Esophagus muscularis mucosa (tissue), 4 donors: Measurements from ENCODE around the gene PI4K2B. TPM values are rescaled to one million over a fixed set of nuclear protein-coding genes. Genes with fewer than 3 reads are reported as not detected.

ENCODE experiments used
- DNase-seq: peaks from one replicate; pipeline ENCODE4 v3.0.0-alpha.2; 2017; ENCODE audit errors: extremely low spot score
- H3K27ac ChIP-seq, 4 donors: fragments of 200-600 bp; sonication (generic); replicated peaks in 1 of 4; 1 replicate in 3 of 4; 2 replicates in 1 of 4; pipeline ENCODE4 v1.5.1; 2016 to 2019; ENCODE audit warnings: mild to moderate bottlenecking in 1 of 4
- H3K27me3 ChIP-seq, 4 donors: fragments of 200-600 bp; sonication (generic); one replicate each; pipeline versions ENCODE4 v1.5.1 to v1.6.0; 2016 to 2019
- H3K36me3 ChIP-seq, 4 donors: fragments of 200-600 bp; sonication (generic); one replicate each; pipeline ENCODE4 v1.5.1; 2016 to 2019
- H3K4me1 ChIP-seq, 4 donors: fragments of 200-600 bp; sonication (generic); one replicate each; pipeline ENCODE4 v1.5.1; 2016 to 2019
- H3K4me3 ChIP-seq, 4 donors: fragments of 200-600 bp; sonication (generic); 1 replicate in 2 of 4; 2 replicates in 2 of 4; pipeline ENCODE4 v1.5.1; 2016 to 2019; ENCODE audit warnings: mild to moderate bottlenecking in 4 of 4, moderate library complexity in 1 of 4
- H3K9me3 ChIP-seq, 4 donors: fragments of 200-600 bp; sonication (generic); 1 replicate in 3 of 4; 2 replicates in 1 of 4; pipeline ENCODE4 v1.5.1; 2016 to 2019
- EP300 ChIP-seq: sonication (generic); formaldehyde crosslinking; IDR thresholded peaks from one replicate; pipeline ENCODE4 v1.6.1; 2017; ENCODE audit warnings: antibody characterized with exemption
- POLR2A ChIP-seq: fragments of 450-650 bp; IDR thresholded peaks from one replicate; pipeline ENCODE4 v1.6.1; 2017; ENCODE audit warnings: antibody characterized with exemption, moderate library complexity, mild to moderate bottlenecking, low read depth
- POLR2AphosphoS5 ChIP-seq, 2 donors: sonication (generic); formaldehyde crosslinking; IDR thresholded peaks; one replicate each; pipeline ENCODE4 v1.6.1; 2017; ENCODE audit warnings: antibody characterized with exemption in 2 of 2
- WGBS: methylation state at CpG from one replicate; pipeline ENCODE4 v1.1.5; 2018; 5-methylcytosine and 5-hydroxymethylcytosine counted together
- intact Hi-C: fragments of 100-400 bp; cut with DNase I; formaldehyde crosslinking; loops from one replicate; pipeline ENCODE4 v1.15.1; 2023
- total RNA-seq, 4 donors: library from RNA; depleted of rRNA; stranded (reverse); fragments of >200 nt; gene quantifications; one replicate each; pipeline versions ENCODE4 v1.1.0 to v1.2.1, GENCODE V29; 2016
- TF ChIP-seq, protein P1 (sequence below), 3 experiments: fragments of 200-600 bp in 2 of 3; fragments of 450-650 bp in 1 of 3; sonication (generic) in 2 of 3; IDR thresholded peaks; one replicate each; pipeline ENCODE4 v1.5.1; 2017 to 2019; ENCODE audit warnings: antibody characterized with exemption in 3 of 3, mild to moderate bottlenecking in 2 of 3, moderate library complexity in 1 of 3

PI4K2B gene
- total RNA-seq, 4 donors from 2014 or later, result 9.0 to 16.2 (median 12.9) TPM

DNA sequence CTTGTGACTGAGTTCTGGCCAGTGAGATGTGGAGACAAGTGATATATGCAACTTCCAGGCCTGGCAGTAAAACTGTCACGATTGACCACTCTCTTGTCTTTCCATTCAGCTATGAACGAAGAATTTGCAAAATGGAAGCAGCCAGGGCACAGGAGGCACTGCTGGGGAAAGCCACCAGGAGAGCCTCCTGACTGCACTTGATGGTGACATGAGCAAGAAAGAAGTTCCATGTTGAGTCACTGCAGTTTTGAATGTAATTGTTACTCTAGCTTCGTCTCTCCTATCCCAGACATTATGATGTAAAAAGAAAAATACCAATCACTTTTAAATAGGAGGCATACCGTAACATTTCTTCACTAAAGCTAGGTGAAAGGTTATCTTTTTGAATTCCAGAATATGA, 46.4 kb downstream of the PI4K2B start:
- Histone ChIP-seq H3K27ac (no peak overlapping the region), H3K9me3 (no peaks in the 10 kb centered on the region), H3K4me3 (no peak overlapping the region), H3K36me3 (peaks cover 3 to 47% (median 12%) of the 10 kb centered on the region in 4 donors), H3K4me1 (no peaks in the 10 kb centered on the region), H3K27me3 (no peaks in the 10 kb centered on the region)
- TF ChIP-seq, protein P1, sequence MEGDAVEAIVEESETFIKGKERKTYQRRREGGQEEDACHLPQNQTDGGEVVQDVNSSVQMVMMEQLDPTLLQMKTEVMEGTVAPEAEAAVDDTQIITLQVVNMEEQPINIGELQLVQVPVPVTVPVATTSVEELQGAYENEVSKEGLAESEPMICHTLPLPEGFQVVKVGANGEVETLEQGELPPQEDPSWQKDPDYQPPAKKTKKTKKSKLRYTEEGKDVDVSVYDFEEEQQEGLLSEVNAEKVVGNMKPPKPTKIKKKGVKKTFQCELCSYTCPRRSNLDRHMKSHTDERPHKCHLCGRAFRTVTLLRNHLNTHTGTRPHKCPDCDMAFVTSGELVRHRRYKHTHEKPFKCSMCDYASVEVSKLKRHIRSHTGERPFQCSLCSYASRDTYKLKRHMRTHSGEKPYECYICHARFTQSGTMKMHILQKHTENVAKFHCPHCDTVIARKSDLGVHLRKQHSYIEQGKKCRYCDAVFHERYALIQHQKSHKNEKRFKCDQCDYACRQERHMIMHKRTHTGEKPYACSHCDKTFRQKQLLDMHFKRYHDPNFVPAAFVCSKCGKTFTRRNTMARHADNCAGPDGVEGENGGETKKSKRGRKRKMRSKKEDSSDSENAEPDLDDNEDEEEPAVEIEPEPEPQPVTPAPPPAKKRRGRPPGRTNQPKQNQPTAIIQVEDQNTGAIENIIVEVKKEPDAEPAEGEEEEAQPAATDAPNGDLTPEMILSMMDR (IDR thresholded peaks at IDR 0.05), result no peak
- TF ChIP-seq EP300 (no peak), POLR2AphosphoS5 (IDR thresholded peaks at IDR 0.05) (no peak), POLR2A (no peak)
- intact Hi-C loops, result no loop called here
- WGBS, result 96% methylated on average over 4 of the region's 4 CpGs
- no peak for DNase-seq

DNA sequence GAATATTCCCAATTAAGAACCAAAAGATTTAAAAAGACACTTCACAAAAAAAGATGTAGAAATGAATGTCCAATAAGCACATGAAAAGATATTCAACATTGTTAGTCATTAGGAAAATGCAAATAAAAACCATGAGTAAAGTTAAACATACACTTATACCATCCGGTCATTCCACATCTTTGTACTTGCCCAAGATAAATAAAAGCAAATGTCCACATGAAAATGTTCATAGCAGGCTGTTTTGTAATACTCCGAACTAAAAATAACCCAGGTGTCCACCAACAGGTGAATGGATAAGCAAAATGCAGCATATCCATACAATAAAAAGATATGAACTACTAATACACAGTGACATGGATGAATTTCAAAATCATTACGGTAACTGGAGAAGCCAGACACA, 50.1 kb downstream of the PI4K2B start:
- 88% methylated on average over 3 of the region's 3 CpGs for WGBS
- TF ChIP-seq POLR2AphosphoS5 (IDR thresholded peaks at IDR 0.05), result no peak
- TF ChIP-seq, protein P1 (IDR thresholded peaks at IDR 0.05), result no peak
- no peak for TF ChIP-seq EP300
- no peak for TF ChIP-seq POLR2A
- Histone ChIP-seq H3K9me3 (peaks cover 0 to 7% (median 2%) of the 10 kb centered on the region in 4 donors), H3K27me3 (no peaks in the 10 kb centered on the region), H3K27ac (no peak overlapping the region), H3K4me3 (no peak overlapping the region), H3K36me3 (peaks cover 3 to 24% (median 11%) of the 10 kb centered on the region in 4 donors), H3K4me1 (no peaks in the 10 kb centered on the region)
- intact Hi-C loops, result no loop called here
- no peak for DNase-seq

DNA sequence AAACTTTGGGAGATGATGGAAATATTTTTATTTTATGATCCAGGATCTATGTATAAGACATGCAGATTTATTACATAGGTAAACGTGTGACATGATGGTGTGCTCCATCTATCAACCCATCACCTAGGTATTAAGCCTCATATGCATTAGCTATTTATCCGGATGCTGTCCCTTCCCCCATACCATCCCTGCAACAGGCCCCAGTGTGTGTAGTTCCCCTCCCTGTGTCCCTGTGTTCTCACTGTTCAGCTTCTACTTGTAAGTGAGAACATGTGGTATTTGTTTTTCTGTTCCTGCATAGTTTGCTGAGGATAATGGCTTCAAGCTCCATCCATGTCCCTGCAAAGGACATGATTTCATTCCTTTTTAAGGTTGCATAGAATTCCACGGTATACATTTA, 50.6 kb downstream of the PI4K2B start:
- no peak for TF ChIP-seq POLR2AphosphoS5 (IDR thresholded peaks at IDR 0.05)
- no peak for TF ChIP-seq EP300
- TF ChIP-seq, protein P1 (IDR thresholded peaks at IDR 0.05), result no peak
- no peak for TF ChIP-seq POLR2A
- intact Hi-C loops, result no loop called here
- Histone ChIP-seq H3K27ac (no peak overlapping the region), H3K36me3 (peaks cover 3 to 20% (median 9%) of the 10 kb centered on the region in 4 donors), H3K9me3 (peaks cover 0 to 7% (median 2%) of the 10 kb centered on the region in 4 donors), H3K4me1 (no peaks in the 10 kb centered on the region), H3K27me3 (no peaks in the 10 kb centered on the region), H3K4me3 (no peak overlapping the region)
- DNase-seq, result no peak
- 86% methylated on average over 3 of the region's 3 CpGs for WGBS

DNA sequence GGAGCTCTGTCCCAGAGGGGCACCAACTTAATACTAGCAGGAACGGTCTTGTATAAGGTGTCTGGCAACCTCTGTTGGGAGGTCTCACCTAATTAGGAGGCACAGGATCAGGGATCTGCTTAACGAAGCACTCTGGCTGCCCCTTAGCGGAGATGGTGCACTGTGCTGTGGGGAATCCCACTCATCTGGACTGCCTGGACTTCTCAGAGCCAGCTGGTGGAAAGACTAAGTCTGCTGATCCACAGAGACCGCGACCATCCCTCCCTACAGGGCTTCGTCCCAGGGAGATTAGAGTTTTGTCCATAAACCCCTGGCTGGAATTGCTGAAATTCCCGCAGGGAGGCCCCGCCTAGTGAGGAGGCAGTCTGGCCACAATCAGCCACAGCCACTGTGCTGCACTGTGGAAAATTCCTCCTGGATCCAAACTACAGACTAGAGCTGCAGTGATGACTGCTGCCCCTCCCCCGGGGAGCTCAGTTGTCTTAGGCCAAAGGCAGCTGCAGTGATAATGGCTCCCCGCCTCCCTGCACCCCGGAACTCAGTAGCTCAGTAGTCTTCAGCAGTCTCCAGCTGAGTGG, 56.7 kb downstream of the PI4K2B start:
- 100% methylated on average over 2 of the region's 11 CpGs for WGBS
- Histone ChIP-seq H3K4me3 (no peak overlapping the region), H3K9me3 (peaks cover 0 to 7% (median 2%) of the 10 kb centered on the region in 4 donors), H3K27ac (no peak overlapping the region), H3K27me3 (no peaks in the 10 kb centered on the region), H3K36me3 (no peaks in the 10 kb centered on the region), H3K4me1 (no peaks in the 10 kb centered on the region)
- no peak for DNase-seq
- no peak for TF ChIP-seq POLR2A
- no peak for TF ChIP-seq POLR2AphosphoS5 (IDR thresholded peaks at IDR 0.05)
- TF ChIP-seq EP300, result no peak
- TF ChIP-seq, protein P1 (IDR thresholded peaks at IDR 0.05), result no peak
- intact Hi-C loops, result no loop called here
